IMR-90 (cell line): Measurements from ENCODE around the gene FBLN1. TPM values are rescaled to one million over a fixed set of nuclear protein-coding genes. Genes with fewer than 3 reads are reported as not detected.

Source experiments
- ATAC-seq: fragments of 200-7000 bp; cut with Tn5 transposase; 2 replicates; pipeline ENCODE4 v1.9.1; 2020; ENCODE audit warnings: low read depth, mild to moderate bottlenecking, moderate library complexity
- BruUV-seq: library from RNA; stranded (reverse); fragments of 400-500 nt; replicated peaks from 2 replicates; lab custom pipeline; 2021; lab: Mats Ljungman, UMichigan
- CTCF ChIA-PET: fragments of 300-600 bp; formaldehyde crosslinking; extraction: SDS; loops from one replicate; lab custom pipeline; 2021; ENCODE audit warnings: antibody characterized with exemption; lab: Yijun Ruan, JAX
- POLR2A ChIA-PET: fragments of 300-600 bp; sonication (Branson Sonifier 250); formaldehyde crosslinking; loops from one replicate; lab custom pipeline; 2022; ENCODE audit warnings: antibody characterized with exemption; ENCODE audit not compliant: unreplicated experiment; lab: Charles Lee
- DNase-seq: peaks from one replicate; pipeline ENCODE4 v3.0.0; 2013
- H2AFZ ChIP-seq: replicated peaks from 2 replicates; pipeline ENCODE3; 2013; ENCODE audit warnings: low read length, mild to moderate bottlenecking; ENCODE audit not compliant: poor library complexity
- H2AK5ac ChIP-seq: 2 replicates; pipeline ENCODE4 v1.6.1; 2013; ENCODE audit warnings: low read depth, low read length, inconsistent platforms
- H2AK9ac ChIP-seq: replicated peaks from 2 replicates; pipeline ENCODE3; 2013; ENCODE audit warnings: mild to moderate bottlenecking, low read depth, low read length, moderate library complexity; ENCODE audit not compliant: poor library complexity
- H2BK120ac ChIP-seq: 2 replicates; pipeline ENCODE4 v1.6.1; 2013; ENCODE audit warnings: low read depth, low read length, inconsistent platforms
- H2BK15ac ChIP-seq: 3 replicates; pipeline ENCODE4 v1.6.1; 2013; ENCODE audit warnings: low read depth, low read length, inconsistent platforms
- H2BK20ac ChIP-seq: 2 replicates; pipeline ENCODE4 v1.6.1; 2013; ENCODE audit warnings: low read depth, mild to moderate bottlenecking, inconsistent platforms, low read length, moderate library complexity
- H2BK5ac ChIP-seq: 2 replicates; pipeline ENCODE4 v1.6.1; 2013; ENCODE audit warnings: mild to moderate bottlenecking, low read depth, low read length, inconsistent platforms; ENCODE audit not compliant: poor library complexity, severe bottlenecking
- H3K14ac ChIP-seq: replicated peaks from 2 replicates; pipeline ENCODE4 v1.6.1; 2013; ENCODE audit warnings: low read depth, low read length, inconsistent platforms
- H3K18ac ChIP-seq: 2 replicates; pipeline ENCODE4 v1.6.1; 2013; ENCODE audit warnings: low read depth, low read length, control low read depth
- H3K23ac ChIP-seq: 2 replicates; pipeline ENCODE4 v1.6.1; 2013; ENCODE audit warnings: low read depth, low read length, inconsistent platforms
- H3K27ac ChIP-seq: 2 replicates; pipeline ENCODE4 v1.5.1; 2013; ENCODE audit warnings: mild to moderate bottlenecking, control low read depth, low read length; ENCODE audit not compliant: insufficient read depth
- H3K27me3 ChIP-seq: 2 replicates; pipeline ENCODE4 v1.6.1; 2013; ENCODE audit warnings: low read length; ENCODE audit not compliant: control insufficient read depth, insufficient read depth
- H3K36me3 ChIP-seq: 2 replicates; pipeline ENCODE4 v1.6.1; 2013; ENCODE audit warnings: low read length, mixed read lengths; ENCODE audit not compliant: control insufficient read depth, insufficient read depth
- H3K4ac ChIP-seq: 2 replicates; pipeline ENCODE4 v1.6.1; 2013; ENCODE audit warnings: low read depth, low read length, inconsistent platforms
- H3K4me1 ChIP-seq: 2 replicates; pipeline ENCODE4 v1.6.1; 2013; ENCODE audit warnings: low read length, mixed read lengths; ENCODE audit not compliant: control insufficient read depth, insufficient read depth
- H3K4me2 ChIP-seq: 2 replicates; pipeline ENCODE4 v1.6.1; 2013; ENCODE audit warnings: low read depth, mild to moderate bottlenecking, control low read depth, low read length, moderate library complexity
- H3K4me3 ChIP-seq: 2 replicates; pipeline ENCODE4 v1.5.1; 2013; ENCODE audit warnings: low read depth, mild to moderate bottlenecking, control low read depth, low read length, moderate library complexity; ENCODE audit not compliant: insufficient read depth
- H3K56ac ChIP-seq: 2 replicates; pipeline ENCODE4 v1.6.1; 2013; ENCODE audit warnings: low read length, inconsistent platforms; ENCODE audit not compliant: insufficient read depth; ENCODE audit errors: extremely low read depth
- H3K79me1 ChIP-seq, 2 experiments: 2 replicates each; pipeline ENCODE4 v1.6.1; 2013; ENCODE audit warnings: low read length in 2 of 2, inconsistent platforms in 1 of 2, low read depth in 1 of 2
- H3K9ac ChIP-seq: 2 replicates; pipeline ENCODE4 v1.6.1; 2013; ENCODE audit warnings: low read depth, low read length, control low read depth
- H3K9me1 ChIP-seq: 2 replicates; pipeline ENCODE4 v1.6.1; 2013; ENCODE audit warnings: low read length, inconsistent platforms; ENCODE audit not compliant: insufficient read depth
- H3K9me3 ChIP-seq: 2 replicates; pipeline ENCODE4 v1.6.1; 2013; ENCODE audit warnings: low read length; ENCODE audit not compliant: control insufficient read depth, insufficient read depth
- H4K20me1 ChIP-seq: 2 replicates; pipeline ENCODE4 v1.6.1; 2013; ENCODE audit warnings: low read length, inconsistent platforms; ENCODE audit not compliant: insufficient read depth
- H4K5ac ChIP-seq: 2 replicates; pipeline ENCODE4 v1.6.1; 2013; ENCODE audit warnings: mild to moderate bottlenecking, low read depth, low read length, control low read depth
- H4K8ac ChIP-seq, 2 experiments: 2 replicates each; pipeline ENCODE4 v1.6.1; 2013; ENCODE audit warnings: low read depth in 2 of 2, low read length in 2 of 2, control low read depth in 1 of 2, inconsistent platforms in 1 of 2
- H4K91ac ChIP-seq: 2 replicates; pipeline ENCODE4 v1.6.1; 2013; ENCODE audit warnings: low read depth, low read length, inconsistent platforms; ENCODE audit not compliant: insufficient read depth
- BHLHE40 ChIP-seq: fragments of 150-350 bp; IDR thresholded peaks from 2 replicates; pipeline ENCODE4 v1.6.1; 2016; ENCODE audit warnings: mild to moderate bottlenecking, low read depth, low read length
- CEBPB ChIP-seq: IDR thresholded peaks from 2 replicates; pipeline ENCODE4 v1.6.1; 2012; ENCODE audit warnings: low read depth, low read length, improper control_type of control experiment
- CHD1 ChIP-seq: IDR thresholded peaks from 2 replicates; pipeline ENCODE4 v1.6.1; 2012; ENCODE audit warnings: low read depth, low read length, improper control_type of control experiment
- CTCF ChIP-seq: conservative IDR thresholded peaks from 2 replicates; pipeline ENCODE4 v1.5.1; 2012; ENCODE audit warnings: mild to moderate bottlenecking, low read depth, low read length, improper control_type of control experiment
- ELK1 ChIP-seq: fragments of 150-350 bp; IDR thresholded peaks from 2 replicates; pipeline ENCODE4 v1.6.1; 2016; ENCODE audit warnings: low read depth, mild to moderate bottlenecking, low read length, moderate library complexity, borderline replicate concordance
- FOS ChIP-seq: fragments of 150-350 bp; IDR thresholded peaks from 2 replicates; pipeline ENCODE4 v1.6.1; 2016; ENCODE audit warnings: low read depth, low read length
- MAFK ChIP-seq: IDR thresholded peaks from 2 replicates; pipeline ENCODE4 v1.6.1; 2012; ENCODE audit warnings: low read depth, low read length, improper control_type of control experiment
- MAZ ChIP-seq: IDR thresholded peaks from 2 replicates; pipeline ENCODE4 v1.6.1; 2012; ENCODE audit warnings: low read depth, mild to moderate bottlenecking, low read length, improper control_type of control experiment, moderate library complexity, borderline replicate concordance
- MXI1 ChIP-seq: IDR thresholded peaks from 2 replicates; pipeline ENCODE4 v1.6.1; 2012; ENCODE audit warnings: low read depth, mild to moderate bottlenecking, low read length, moderate library complexity, borderline replicate concordance
- NFE2L2 ChIP-seq: fragments of 150-350 bp; IDR thresholded peaks from 2 replicates; pipeline ENCODE4 v1.6.1; 2016; ENCODE audit warnings: low read depth, mild to moderate bottlenecking, low read length
- POLR2A ChIP-seq: IDR thresholded peaks from 2 replicates; pipeline ENCODE4 v1.6.1; 2012; ENCODE audit warnings: mild to moderate bottlenecking, low read depth, low read length
- RAD21 ChIP-seq: IDR thresholded peaks from 2 replicates; pipeline ENCODE4 v1.6.1; 2012; ENCODE audit warnings: low read length, improper control_type of control experiment
- RCOR1 ChIP-seq: IDR thresholded peaks from 2 replicates; pipeline ENCODE4 v1.6.1; 2012; ENCODE audit warnings: mild to moderate bottlenecking, low read length, improper control_type of control experiment; ENCODE audit not compliant: insufficient replicate concordance
- RFX5 ChIP-seq: IDR thresholded peaks from 2 replicates; pipeline ENCODE4 v1.8.0; 2012; ENCODE audit warnings: low read depth, mild to moderate bottlenecking, low read length, moderate library complexity
- SMC3 ChIP-seq: fragments of 150-350 bp; IDR thresholded peaks from 2 replicates; pipeline ENCODE4 v1.6.1; 2016; ENCODE audit warnings: low read depth, mild to moderate bottlenecking, antibody characterized with exemption, low read length, moderate library complexity
- USF2 ChIP-seq: fragments of 150-350 bp; IDR thresholded peaks from 2 replicates; pipeline ENCODE4 v1.6.1; 2017; ENCODE audit warnings: mild to moderate bottlenecking, antibody characterized with exemption, low read length, low read depth
- WGBS, 2 experiments: methylation state at CpG; one replicate each; pipeline versions ENCODE4 v1.1.5 to v1.1.7; 2013; ENCODE audit warnings: missing lambda C conversion rate in 2 of 2; ENCODE audit not compliant: insufficient read length in 1 of 2; ENCODE audit errors: extremely low coverage in 2 of 2; 5-methylcytosine and 5-hydroxymethylcytosine counted together
- dilution Hi-C: fragments of 300-500 bp; cut with HindIII; formaldehyde crosslinking; loops from one replicate; pipeline ENCODE4 v1.14.3; 2018; ENCODE audit warnings: low sequenced_read_pairs; ENCODE audit not compliant: unreplicated experiment
- in situ Hi-C: fragments of 300-500 bp; cut with MboI; formaldehyde crosslinking; loops from 3 replicates; pipeline ENCODE4 v1.14.3; 2019; ENCODE audit warnings: low sequenced_read_pairs, inconsistent platforms, mixed read lengths
- intact Hi-C: fragments of 100-400 bp; cut with micrococcal nuclease; formaldehyde crosslinking; loops from 2 replicates; pipeline ENCODE4 v1.10.0; 2022
- polyA plus RNA-seq, 3 experiments: library from polyadenylated mRNA; depleted of rRNA; stranded (reverse); fragments of >200 nt; gene quantifications; 2 replicates each; pipeline ENCODE4 v1.2.3, GENCODE V29; 2012; ENCODE audit warnings: low replicate concordance in 1 of 3
- total RNA-seq: library from RNA; depleted of rRNA; stranded (reverse); fragments of >200 nt; gene quantifications from 2 replicates; pipeline ENCODE4 v1.2.3, GENCODE V29; 2012

Gene FBLN1
- total and polyA plus RNA-seq, 2 of the 4 experiments (the other 2 are of a cell fraction): 11.3 to 87.9 TPM

GRCh38 chr22:45631841-45632238 is 129.2 kb downstream of the FBLN1 start:
- Histone ChIP-seq H4K20me1 (no peaks in the 10 kb centered on the region), H3K4ac (no peak overlapping the region), H3K36me3 (no peaks in the 10 kb centered on the region), H3K9me1 (0 out of 2 replicates have a peak, but pooled peaks cover 3% of the 10 kb centered on the region), H2BK5ac (no peak overlapping the region), H2AFZ (no peak overlapping the region), H4K91ac (no peak overlapping the region), H4K8ac (no peak overlapping the region), H2BK120ac (no peak overlapping the region), H3K23ac (no peak overlapping the region), H3K56ac (no peak overlapping the region), H3K79me1 (no peaks in the 10 kb centered on the region), H3K4me2 (no peak overlapping the region), H3K9ac (no peak overlapping the region), H3K9me3 (no peaks in the 10 kb centered on the region), H2BK15ac (no peak overlapping the region), H2BK20ac (no peak overlapping the region), H3K27ac (no peak overlapping the region), H3K14ac (no peak overlapping the region), H3K27me3 (peaks cover 36% of the 10 kb centered on the region), H3K4me3 (no peak overlapping the region), H3K18ac (no peak overlapping the region), H2AK5ac (no peak overlapping the region), H2AK9ac (no peak overlapping the region), H3K4me1 (no peaks in the 10 kb centered on the region; the same call in 1 of the 2 replicates), H4K5ac (no peak overlapping the region)
- 70% methylated on average over 2 of the region's 7 CpGs; no CpG with 5 or more reads in 1 of the 2 experiments for WGBS, 2 experiments
- dilution Hi-C loops: no loop called here
- in situ Hi-C loops: no loop called here
- intact Hi-C loops: no loop called here
- BruUV-seq: no TSS peak
- ChIA-PET POLR2A (no interaction called here), CTCF (no interaction called here)
- ATAC-seq (no peak), DNase-seq (no peak)
- TF ChIP-seq POLR2A (no peak), SMC3 (no peak), RCOR1 (no peak), MAZ (no peak), ELK1 (no peak), CTCF (no peak), MXI1 (no peak), FOS (no peak), RAD21 (no peak), CHD1 (no peak), BHLHE40 (no peak), USF2 (no peak), CEBPB (no peak), MAFK (no peak), NFE2L2 (no peak), RFX5 (no peak)
